ENCODE results near the gene KRT74.

- TF ChIP-seq RFX1 (IDR thresholded peaks at IDR 0.05), result no peak
- TF ChIP-seq CHD4 (IDR thresholded peaks at IDR 0.05; ENCODE audit: borderline replicate concordance, low read length), result no peak
Observed at GRCh38 chr12:52530905-52531304, 42.7 kb downstream of the KRT74 start.

Data from HepG2 (cell line).